NCI-H1436 (cell line): Measurements from ENCODE around the gene ADPRM.

Experiments
- DNase-seq: peaks from one replicate; lab custom pipeline; 2025; lab: John Stamatoyannopoulos, UW

ADPRM gene

DNA sequence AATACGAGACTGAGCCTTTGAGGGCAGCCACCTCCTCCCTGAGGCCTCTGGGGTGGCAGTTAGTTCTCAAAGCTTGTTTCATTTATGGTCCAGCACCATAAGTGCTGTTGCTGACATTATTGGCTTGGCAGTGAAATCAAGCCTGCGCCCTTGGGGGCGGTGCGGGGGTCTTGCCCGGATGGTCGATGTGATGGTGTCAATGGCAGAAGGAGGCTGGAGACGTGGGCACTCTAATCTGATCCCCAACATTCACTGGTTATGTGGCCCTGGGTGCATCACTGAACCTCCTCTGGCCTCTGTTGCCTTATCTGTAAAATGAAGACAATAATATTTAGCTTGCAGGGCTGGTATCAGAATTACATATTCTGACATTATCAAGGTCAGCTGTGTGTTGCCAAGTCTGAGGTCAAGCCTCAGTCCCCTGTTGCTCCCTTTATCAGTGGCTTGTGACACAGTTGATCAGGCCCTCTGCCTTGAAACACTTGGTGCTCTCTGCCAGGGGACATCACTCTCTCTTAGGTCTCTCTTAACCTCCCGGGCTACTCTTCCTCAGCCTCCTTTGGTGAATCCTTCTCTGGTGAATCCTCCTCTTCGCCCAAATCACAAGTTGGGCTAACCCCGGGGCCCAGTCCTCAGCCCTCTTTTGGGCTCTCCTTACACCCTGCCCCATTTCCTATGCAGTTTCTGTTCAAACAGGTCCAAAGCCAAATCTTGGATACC, 44.2 kb downstream of the ADPRM start:
- no peak for DNase-seq

DNA sequence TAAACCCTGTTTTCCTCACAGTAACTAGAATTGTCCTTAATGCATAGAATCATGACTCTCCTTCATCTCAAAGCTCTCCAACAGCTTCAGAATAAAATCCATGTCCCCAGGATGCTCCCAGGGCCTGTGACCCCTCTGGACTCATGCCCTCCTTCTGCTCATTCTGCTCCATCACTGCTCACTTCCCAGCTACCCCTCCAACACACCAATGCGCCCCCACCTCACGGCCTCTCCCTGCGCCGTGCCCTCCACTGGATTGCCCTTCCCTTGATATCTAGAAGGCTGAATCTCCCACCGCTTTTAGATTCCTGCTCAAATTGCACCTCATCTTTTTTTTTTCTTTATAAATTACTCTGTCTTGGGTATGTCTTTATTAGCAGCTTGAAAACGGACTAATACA, 45.0 kb downstream of the ADPRM start:
- no peak for DNase-seq

DNA sequence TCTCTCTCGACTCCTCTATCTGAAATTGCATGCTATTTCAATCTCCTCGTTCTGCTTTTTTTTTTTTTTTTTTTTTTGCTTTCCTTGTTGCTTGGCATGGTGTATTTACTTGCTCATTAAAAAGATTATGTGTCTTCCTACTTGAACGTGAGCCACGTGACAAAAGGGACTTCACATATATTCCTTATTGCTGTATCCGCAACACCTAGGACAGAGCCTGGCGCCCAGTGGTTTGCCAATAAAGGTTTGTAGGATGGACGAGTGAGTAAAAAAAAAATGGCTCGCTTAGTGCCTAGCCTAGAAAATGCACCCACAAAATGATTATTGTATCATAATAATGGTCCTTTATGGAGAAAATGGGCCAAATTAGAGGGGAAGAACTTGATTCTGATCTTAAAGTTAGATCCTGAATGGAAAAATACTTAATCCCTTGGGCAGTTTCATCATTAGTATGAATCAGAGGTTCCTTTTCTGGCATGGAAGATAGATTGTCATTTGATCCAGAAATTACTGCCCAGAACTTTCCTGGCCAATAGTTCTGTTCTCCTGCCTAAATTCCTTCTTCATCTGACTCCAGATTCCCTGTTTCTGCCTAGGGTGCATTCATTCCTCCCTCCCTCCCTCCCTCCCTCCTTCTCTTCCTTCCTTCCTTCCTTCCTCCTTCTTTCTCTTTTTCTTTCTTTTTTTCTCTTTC, 46.1 kb downstream of the ADPRM start:
- DNase-seq: no peak

DNA sequence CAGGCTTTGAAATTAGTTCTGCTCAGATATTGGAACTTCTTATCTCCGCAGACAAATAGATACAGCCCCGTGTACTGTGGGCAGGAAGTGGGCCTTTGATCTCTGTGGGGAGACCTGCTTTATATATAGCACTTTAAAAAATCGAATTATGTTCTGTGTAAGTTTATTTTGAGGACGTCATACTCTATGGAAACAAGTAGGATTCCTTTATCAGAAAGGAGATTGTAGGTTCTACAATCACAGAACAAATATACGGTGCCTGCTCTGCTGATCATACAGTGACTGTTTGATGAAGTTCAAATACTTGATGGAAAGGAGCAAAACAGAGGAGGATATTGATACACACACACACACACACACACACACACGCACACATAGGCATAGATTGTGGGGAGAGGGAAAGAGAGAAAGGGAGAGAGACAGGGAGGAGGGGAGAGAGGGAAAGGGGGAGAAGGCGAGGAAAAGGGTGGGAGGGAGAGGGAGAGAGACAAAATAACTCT, 47.2 kb downstream of the ADPRM start:
- no peak for DNase-seq

DNA sequence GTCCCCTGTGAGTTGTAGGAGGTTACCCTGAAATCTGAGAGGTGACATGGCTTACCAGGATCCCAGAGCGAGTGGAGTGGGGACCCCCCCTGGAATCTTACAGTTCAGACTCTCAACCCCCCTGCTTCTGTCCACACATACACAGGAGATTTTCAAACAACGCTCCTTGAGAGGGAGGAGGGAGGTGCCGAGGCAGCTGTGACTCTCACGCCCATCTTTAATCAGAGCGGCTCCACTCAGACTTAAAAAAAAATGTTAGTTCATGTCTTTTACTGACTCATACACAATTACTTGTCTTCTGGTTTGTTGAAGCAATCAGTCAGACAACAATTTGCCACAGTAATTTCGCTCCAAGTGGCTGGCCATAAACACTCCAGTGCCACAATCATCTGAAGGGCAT, 47.8 kb downstream of the ADPRM start:
- DNase-seq: no peak

DNA sequence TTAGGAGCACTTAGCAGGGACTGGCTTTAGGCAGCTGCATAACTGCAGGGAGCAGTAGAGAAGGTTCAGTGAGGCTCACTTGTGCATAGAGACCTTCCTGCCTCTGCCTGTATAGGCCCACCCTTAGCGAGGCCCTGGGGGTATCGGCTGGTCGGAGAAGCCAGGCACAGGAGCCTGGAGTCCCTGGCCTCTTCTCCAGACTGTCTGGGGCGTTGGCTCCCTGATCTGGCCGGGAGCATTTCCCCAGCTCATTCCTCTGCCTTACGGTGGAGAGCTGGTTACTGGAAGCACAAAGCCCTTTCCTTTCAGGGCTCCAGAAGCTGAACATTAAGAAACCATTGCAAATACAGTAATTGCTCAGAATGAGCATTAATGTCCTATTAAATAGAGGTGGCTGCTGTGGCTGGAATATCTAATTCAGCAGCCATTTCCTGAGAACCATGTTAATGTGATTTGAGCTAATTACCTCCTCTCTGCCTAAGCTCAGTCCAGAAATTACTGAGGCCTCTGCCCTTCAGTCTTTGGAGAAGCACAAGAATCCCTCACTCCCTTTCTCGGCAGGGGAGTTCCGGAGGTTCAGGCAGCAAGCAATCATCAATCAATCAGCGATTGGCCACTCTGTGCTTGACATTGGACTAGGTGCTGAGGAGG, 51.3 kb downstream of the ADPRM start:
- DNase-seq: no peak

DNA sequence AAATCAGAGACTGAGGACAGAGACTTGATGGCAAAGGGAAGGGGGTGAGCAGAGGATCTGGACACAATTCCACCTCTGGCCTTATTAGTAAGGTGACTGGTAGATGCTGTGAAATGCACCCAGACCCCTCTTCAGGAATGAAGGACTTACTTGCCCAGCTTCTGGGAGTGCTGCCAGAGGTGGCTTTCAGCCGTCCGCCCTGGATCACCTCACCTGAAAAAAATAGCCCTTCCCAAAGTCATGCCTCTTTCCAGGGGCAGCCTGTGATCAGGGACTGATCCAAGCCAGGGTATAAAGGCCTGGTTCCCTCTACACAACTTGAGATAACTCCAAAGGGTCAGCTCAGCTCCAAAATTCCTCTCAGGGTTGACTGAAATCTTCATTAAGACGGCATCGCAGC, 52.8 kb downstream of the ADPRM start:
- no peak for DNase-seq

DNA sequence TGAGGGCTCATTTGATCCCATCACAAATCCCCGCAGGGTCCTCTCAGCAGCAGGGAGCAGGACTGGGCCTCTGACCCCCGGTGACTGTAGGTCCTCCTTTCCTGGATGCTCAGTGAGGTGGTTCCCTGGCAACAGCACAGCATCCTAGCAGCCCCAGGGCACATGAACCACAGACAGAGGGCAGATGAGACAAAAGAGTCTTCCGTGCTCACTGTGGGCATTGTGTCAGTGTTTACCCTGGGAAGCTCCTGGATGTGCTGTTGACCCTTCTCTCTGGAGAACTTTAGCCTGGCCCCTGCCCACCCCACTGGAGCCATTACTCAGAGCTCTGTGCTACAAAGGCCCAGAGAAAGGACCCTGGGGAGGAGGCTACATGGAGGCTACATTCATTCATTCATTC, 54.2 kb downstream of the ADPRM start:
- no peak for DNase-seq

DNA sequence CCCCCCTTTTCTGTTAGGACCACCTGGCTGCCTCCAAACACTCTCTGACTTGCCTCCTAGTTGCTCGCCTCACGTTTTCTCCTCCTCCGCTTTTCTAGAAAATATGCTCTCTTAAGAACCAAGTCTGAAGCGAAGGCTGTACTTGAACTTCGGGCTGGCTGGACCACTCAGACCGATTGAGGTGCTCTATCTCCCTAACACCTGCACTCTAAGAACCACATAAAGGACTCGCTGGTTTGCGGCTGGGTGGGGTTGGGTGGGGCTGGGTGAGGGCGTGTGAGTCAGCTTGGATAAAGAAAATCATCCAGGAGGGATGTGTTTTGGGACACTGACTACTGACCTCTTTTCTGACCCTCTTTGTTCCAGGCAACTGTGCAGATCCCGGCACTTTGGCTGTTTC, 55.3 kb downstream of the ADPRM start:
- DNase-seq: no peak

DNA sequence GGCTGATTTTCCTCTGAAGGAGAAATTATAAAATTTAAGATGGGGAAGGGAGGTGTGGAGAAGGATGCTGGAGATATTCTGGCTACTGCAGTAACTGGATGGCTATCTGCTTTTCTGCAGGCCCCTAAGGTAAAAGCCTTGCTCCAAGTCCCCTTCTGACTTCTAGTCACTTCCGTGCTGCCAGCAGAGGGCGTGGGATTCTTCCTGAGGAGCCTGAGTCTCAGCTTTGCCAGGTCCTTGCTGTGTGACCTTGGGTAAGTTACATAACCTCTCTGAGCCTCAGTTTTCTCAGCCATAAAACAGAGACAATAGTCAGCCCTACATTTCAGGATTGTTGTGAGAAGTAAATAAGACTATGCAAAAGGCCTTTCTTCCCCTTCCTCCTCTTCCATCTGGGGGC, 56.7 kb downstream of the ADPRM start:
- peak; percentile 3 for DNase-seq

DNA sequence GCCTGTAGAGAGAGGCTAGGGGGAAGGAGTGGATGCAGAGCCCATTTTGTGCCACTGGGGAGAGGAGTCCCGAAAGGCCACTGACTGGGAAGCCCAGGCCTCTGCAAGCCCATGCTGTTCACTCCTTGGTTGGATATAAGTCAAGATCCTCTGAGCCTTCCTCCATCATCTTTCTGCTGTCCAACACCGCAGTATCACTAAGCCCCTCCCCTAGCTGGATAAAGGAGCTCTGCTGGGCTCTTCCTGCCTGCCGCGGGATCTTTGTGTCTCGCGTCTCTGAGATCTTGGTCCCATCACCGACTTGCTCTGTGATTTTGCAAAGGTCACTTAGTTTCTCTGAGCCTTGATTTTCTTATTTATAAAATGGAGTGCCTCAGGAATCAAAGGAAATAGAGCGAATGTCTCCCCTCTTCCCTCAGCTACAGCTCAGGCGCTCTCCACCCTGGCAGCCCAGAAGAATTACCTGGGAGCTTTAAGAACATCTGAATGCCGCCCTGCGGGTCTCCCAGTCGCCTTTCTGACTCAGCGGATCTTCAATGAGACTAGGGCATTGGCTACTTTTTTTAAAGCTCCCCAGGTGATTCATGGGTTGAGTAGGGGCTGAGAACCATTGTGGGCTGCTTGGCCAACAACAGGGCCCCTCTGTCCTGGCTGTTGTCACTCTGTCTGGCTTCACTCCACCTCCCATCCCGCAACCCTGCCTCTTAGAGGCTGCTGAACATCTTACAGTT, 57.6 kb downstream of the ADPRM start:
- DNase-seq: no peak

DNA sequence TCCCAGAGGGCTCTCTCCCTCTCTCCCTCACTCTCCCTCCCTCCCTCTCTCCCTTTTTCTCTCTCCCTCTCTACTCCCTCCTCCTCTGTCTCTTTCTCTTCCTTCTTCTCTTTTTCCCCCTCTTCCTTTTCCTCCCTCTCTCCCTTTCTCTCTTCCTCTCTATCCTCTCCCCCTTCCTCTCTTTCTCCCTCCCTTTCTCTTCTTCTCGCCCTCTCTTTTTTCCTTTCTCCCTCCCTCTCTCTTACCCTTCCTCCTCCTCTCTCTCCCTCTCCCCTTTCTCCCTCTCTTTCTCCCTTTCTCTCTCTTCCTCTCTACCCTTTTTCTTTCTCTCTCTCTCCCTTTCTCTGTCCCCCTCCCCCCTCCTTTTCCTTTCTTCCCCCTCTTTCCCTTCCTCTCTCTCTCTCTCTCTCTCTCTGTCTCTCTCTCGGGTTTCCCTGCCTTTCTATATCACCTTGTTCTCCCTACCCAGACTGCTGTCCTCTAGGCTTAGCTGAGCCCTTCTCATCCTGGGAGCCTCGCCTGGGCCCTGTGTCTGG, 58.3 kb downstream of the ADPRM start:
- no peak for DNase-seq

DNA sequence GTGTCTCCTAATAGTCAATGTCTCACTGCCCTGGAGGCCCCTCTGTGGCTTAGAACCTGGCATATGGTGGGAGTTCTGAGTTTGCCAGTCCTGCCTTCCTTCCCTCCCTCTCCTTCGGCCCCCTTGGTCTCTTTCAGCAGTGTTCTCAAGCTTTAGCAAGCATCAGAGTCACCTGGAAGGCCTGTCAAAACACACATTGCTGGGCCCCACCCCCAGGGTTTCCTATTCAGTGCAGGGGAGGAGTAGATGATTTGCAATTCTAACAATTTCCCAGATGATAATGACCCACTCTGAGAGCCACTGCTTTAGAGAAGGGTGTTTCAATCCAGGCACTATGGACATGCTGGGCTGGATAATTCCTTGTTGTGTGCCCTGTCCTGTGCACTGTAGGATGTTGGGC, 58.8 kb downstream of the ADPRM start:
- DNase-seq: no peak

DNA sequence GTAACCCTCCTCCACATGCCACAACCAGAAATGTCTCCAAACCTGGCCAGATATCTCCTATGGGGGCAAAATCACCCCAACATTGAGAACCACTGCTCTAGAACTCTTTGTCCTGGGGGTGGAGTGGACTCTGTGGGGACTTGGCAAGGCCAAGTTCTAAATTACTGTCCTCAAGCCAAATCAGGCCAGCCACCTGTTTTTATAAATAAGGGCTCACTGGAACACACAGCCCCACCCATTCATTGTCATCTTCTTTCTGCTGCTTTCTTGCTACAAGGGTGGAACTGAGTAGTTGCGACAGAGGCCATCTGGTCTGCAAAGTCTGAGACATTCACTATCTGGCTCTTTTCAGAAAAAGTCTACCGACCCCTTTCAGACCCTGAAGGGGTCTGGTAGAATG, 59.2 kb downstream of the ADPRM start:
- no peak for DNase-seq

DNA sequence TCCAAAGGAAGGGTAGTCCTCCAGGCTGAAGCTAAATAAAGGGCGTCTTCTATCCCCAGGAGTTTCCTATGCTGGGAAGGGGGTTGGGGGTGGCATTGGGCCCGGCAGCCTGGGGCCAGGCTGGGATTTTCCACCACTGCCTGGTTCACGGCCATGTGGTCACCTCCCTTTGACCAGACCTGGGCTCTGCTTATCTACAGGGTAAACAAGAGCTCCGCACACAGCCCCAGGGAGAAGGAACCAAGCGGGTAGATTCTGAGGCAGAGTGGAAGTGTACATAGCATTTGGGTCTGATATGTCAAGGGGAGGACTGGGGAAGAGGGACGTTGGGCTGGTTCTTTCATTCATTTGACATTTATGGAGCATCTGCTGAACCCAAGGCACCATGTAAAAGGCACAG, 59.7 kb downstream of the ADPRM start:
- DNase-seq: no peak

DNA sequence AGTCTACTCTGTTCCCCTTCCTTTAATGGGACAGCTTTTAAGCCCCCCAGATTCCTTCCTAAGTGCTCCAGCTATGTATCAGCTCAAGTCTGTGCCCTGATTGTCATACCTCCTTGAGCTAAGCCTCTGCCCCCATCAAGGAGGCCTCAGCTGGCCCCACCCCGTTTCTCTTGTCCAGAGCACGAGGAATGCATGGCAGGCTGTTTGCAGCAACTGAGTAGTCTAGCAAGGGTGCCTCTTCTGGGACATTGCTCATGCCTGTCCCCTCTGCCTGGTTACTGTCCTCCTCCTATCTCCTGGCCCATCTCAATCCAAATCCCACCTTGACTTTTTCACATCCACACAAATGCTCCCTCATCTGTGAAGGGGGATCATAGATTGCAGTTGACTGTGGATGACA, 60.3 kb downstream of the ADPRM start:
- no peak for DNase-seq

DNA sequence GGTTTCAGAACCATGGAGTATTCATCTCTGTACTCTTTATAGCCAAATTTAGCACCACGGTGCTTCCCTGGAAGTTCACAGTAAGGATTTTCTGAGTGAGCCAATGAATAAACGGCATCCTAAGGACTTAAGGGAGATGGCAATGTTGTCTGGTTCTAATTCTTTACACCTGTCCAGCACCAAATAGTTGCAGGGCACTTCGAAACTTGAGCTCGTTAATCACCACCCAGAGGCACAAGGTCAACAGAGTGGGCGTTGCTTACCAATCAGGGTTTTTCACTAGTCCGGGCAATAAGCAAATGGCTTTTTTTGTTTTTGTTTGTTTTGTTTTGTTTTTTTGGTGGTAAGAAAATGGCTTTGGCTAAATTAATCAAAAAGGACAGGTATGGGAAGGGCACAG, 60.7 kb downstream of the ADPRM start:
- no peak for DNase-seq
